CD4-positive, alpha-beta T cell treated with Interleukin-4 for 1 hour (primary cell): ENCODE data around the gene COL7A1.

Experiments
- DNase-seq, 2 donors: peaks; one replicate each; pipeline ENCODE4 v3.0.0-alpha.2; 2020 to 2022

The COL7A1 gene

DNA sequence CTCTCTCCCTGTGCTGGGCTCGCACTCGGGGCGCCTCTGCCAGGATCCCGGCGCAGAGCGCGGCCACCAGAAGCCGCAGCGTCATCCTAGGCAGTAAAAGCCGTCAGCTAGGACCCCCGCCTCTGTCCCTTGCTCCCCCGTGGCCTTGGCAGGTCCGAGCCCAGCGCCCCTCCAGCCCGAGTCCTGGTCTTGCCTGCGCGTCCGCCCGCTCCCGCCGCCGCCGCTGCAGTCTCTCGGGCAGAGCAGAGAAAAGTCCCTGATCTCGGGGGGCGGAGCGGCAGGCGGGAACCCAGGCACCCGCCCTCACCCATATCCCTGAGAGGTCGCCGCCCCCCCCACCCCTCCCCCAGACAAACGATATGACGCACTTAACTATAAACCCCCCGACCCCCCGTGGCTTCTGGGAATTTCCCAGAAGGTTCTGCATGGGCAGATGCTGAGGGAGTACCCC lies at the start of gene COL7A1:
Gene COL7A1, minus strand, starts transcription at position 255 of the 451 bp plus-strand sequence. Its CDS starts 170 bp downstream, at position 85.
- no peak for DNase-seq

DNA sequence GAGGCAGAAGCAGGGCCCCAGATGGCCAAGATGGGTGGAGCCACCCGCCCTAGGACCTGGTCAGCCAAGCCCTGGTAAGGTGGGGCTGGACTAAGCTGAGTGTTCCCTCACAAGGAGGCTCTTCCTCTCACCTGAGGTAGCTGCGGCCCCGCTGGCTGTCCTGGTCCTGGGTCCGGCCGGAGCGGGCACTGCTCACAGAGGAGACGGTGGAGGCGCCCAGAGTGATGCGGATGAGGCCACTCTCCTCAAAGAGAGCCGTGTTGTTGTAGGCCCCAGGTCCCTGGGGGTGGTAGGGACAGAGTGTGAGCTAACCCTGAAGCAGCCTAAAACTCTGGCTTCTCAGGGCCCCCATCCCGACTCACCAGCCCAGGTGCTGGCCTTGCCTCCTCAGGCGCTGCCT lies 47.5 kb upstream of the COL7A1 start:
- DNase-seq: no peak

DNA sequence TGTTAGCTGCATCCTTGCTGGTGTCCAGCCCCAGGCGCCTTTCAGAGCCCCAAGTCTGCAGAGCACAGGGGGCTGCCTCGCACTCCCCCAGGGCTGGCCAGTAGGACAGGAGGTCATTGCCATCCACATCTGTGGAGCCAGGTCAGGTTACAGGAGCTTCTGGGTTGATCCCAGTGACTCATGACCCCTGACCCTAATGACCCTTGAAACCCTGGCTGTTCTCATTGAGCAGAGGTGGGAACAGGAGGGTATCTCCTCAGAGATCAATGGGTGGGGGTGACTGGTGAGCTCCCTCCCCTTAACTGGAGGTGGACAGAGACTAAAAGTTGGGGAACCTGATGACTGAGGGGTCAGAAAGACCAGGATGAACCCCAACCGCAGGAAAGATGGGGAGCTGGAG lies 46.3 kb upstream of the COL7A1 start:
- DNase-seq: no peak

DNA sequence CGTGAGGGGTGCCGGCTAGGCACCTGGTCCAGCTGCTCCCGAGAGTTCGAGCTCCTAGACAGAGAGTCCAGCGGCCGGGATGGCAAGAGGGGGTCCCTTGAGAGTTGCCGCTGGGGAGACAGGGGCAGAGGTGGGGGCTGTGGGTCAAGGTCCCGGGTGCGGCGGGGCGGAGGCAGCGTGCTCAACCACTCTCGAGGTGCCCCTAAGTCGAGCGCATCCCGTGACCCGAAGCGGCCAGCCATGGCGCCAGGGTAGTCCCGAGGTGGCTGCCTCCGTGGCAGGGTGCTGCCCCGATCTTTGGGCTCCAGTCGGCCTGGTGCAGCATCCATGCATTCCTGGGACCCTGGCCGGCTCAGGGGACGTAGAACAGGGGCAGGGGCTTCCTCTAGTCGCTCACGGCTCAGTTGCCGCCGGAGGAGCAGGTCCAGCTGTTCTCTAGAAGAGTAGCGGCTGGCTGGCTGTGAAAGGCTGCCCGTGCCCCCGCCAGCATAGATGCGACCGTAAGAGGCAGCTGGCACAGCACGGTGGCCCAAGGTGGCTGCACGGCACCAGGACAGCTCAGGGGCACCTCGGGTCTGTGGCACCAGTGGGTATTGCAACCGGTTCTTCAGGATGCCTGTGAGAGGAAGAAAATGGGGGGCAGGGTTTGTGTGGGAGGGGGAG lies 44.9 kb upstream of the COL7A1 start:
- DNase-seq: no peak

DNA sequence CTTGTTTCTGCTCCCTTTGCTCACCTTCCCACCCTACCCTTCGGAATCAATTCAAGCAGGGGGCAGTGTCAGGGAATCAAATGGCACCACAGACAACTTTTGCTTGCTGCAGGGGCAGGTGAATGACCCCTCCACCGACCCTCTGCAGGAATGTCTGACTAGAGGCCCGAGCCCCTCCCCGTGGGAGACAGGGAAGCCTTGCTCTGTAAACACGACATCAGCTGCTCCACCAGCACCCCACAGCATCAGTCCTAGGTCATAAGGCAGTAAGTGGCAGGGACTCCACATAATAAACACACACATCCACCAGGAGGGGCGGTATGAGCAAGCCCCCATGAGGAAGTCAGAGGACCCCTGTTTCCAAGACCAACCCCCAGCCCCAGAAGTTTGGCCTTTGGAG lies 42.2 kb upstream of the COL7A1 start:
- DNase-seq: no peak

DNA sequence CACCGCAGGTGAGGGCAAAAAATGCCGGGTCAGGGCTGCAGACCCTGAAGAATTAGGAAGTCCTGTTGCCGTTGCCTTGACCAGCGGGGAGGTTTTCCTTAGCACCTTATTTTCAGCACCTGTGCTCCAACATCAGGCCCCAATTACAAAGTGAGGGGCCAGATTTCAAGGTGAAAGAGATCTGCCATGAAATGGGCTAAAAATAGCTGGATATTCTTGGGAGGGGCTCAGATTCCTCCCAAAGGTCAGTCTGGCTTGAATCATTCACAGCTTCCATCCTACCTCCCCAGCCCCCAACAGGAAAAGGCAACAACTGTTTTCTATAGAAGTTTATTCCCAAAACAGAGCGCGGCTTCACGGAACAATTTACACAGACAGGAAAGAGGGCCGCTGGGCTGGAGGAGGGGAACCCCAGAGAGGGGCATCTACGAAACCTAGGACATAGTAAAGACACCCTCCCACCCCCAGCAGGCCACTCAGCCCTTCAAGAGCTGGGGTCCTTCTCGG lies 41.1 kb upstream of the COL7A1 start:
- no peak for DNase-seq

DNA sequence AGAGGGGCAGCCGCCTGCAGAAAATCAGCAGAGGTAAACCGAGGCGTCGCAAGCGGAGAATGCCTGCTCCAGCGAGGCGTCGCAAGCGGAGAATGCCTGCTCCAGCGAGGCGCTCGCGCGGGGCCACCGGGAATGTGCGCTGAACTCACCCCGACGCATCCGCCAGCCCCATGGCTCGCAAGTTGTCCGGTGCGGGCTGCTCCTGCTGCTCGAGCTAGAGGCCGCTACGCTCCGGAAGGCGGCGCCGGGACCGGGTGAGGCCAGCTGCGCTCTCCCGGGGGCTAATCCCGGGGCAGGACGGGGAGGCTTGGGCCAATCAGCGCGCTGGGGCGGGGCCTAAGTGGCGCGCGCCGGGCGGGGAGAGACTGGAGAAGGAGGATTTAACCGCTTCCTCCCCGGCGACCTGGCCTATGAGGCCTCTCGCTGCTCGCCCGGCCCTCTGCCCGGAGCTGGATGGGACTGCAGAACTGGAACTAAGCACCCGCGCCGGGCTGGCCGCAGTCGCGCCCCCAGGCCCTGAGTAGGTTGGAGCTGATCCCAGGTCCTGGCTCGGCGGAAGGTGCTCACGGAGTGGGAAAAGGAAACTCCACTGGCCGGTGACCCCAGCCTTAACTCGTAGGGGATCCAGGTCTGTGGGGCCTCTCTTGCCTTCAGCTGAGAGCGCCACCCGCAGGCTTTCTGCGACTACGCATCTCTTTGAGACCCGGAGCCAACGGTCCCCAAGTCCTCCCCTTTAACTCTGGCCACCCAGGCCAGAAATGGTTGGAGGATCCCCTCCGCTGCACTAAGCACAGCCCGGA lies 40.3 kb upstream of the COL7A1 start, which contains the start of gene SLC26A6:
Gene SLC26A6, minus strand, starts transcription at position 240 of the 800 bp plus-strand sequence. Its CDS starts 68 bp downstream, at position 172.
- peak; percentile 91 to 93 for DNase-seq

DNA sequence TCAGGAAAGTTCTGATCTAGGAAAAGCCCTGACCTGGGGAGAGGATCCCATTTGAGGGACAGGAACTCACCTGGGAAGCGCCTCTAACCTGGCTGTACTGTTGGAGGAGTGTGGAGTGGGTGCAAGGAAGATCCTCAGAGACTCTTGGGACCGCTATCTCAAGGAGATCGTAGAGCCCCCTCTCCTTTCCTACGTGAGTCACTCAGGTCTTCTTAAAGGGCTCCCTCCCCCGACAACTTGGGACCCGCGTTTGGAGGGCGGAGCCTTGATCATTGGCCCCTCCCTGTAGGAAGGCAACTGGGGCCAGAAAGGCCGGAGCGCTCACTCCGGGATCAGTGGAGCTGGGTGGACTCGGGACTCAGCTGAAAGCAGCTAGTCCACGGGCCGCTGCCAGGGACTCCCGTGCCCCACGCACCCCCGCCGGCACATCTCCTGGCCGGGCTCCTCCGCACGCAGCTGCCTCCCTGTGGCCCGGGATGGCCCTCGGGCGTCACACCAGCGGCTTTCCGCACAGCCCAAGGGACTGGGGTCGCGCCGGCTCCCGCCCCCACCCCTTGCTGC lies 39.6 kb upstream of the COL7A1 start:
- DNase-seq: peak; percentile 21 to 32

DNA sequence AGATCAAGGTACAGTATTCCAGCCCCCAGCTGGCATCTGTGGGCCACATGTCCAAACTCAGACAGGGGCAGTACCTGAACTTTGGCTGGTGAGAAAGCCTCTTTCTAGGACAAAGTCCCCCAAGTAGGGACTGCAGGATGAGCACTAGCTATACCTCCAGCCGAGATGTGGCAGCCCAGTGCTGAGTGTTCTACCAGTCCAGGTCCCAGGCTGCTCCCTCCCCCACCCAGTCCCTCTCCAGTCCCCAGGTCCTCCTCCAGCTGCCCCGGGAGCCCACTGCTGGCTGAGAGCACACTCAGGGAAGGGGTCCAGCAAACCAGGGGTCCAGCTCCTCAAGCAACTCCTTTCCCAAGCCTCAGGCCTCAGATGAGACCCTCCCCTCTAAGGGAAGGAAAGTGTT lies 38.6 kb upstream of the COL7A1 start:
- no peak for DNase-seq

DNA sequence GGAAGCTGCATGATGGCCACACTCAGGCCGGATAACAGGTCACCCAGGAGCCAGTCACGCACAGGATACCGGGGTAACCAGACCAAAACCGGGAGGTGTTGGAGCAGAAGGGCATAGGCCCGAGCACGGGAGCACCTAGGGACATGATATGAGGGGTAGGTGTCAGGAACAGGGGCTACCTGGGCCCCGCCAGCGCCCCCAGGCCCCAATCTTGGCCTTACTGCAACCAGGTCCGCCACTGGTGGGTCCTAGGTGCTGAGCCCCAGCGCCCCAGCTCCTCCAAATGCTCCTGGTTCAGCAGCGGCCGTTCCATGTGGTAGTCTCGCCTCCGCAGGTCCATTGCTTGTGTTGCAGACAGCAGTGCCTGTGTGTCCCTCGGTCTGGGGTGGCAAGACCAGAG lies 38.1 kb upstream of the COL7A1 start:
- no peak for DNase-seq

DNA sequence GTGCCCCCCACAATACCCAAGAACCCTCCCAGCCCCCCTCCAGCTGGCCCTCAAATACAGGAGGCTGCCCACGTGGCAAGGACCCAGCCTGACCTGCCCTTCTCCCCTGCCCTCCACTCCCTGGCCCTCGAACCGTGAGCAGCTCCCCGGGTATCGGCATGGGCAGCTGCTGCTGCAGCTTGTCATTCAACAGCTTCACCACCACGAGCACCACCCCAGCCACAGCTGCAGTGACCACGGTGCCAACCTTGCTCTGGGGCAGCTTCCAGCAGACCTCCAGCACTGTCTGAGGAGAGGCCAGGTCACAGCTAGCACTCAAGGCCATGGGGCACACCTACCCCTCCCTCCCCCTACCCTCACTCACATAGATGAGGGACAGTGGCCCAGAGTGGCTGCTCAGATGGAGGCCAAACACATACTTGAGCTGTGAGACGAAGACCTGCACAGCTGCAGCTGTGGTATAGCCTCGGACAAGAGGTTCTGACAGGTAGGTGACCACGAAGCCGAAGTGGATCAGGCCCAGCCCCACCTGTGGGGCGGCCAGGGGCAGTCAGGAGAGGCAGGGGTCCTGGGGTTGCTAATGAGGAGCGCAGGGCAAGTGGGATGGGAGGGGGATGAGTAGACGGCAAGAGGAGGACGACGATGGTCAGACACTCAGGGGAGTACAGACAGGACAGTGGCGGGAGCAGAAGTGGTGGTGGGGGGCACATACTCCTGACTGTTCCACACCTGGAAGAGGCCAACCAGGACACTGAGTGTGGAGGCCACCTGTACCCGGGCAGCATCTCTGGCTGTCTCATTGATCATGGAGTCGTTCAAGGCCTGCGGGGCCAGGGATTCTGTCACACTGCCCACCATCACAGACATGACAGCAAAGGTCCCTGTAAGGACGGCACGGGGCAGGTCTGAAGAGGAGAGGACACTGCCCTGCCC lies 36.7 kb upstream of the COL7A1 start:
- no peak for DNase-seq

DNA sequence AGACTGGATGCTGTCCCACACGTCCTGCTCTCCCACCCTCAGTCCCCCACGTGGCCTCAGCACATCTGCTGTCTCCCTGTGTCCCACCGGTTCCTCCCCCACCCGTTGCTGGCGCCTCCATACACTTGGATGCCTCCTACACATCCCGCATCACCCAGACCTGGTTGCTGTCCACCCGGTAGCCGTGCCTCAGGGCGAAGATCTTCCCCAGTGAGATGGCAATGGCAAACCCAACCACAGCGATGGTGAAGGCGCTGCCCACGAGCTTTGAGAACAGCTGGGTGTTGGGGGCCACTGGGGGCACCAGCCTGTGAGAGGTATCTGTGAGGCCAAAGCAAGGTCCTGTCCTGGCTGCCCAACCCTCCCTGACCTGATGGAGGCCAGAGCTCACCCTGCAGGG lies 35.7 kb upstream of the COL7A1 start:
- DNase-seq: no peak

DNA sequence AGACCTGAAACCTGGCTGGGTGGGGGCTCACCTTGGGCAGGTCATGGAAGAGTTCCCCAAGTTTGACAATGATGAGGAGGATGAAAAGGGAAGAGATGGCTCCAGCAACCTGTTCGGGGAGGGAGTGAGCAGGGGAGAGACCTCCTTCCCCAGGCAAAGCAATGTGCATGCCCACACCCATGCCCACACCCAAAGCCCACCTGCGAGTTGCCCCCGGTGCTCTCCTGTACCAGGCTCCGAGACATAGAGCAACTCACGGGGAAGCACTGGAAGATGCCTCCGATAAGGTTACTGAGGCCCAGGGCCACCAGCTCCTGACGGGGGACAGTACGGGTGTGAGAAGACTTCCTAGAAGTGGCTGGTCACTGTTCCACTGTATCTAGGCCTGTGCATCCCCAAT lies 35.3 kb upstream of the COL7A1 start:
- no peak for DNase-seq

DNA sequence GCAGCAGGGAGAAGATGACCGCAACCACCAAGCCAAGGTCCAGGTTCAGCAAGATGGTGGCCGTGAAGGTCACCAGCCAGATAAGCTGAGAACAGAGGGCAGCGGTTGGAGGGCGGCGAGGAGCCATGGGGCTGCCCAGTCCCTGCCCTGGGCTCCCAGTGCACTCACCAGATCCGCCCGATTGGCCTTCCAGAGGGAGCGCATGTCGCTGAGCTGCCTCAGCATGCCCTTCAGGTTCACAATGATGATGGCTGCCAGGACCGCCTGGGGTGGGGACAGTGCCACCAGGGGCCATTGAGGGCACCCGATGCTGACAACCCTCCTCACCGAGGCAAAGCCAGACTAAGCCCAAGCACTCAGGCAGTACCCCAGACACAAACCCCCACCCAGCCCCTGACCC lies 34.8 kb upstream of the COL7A1 start:
- no peak for DNase-seq

DNA sequence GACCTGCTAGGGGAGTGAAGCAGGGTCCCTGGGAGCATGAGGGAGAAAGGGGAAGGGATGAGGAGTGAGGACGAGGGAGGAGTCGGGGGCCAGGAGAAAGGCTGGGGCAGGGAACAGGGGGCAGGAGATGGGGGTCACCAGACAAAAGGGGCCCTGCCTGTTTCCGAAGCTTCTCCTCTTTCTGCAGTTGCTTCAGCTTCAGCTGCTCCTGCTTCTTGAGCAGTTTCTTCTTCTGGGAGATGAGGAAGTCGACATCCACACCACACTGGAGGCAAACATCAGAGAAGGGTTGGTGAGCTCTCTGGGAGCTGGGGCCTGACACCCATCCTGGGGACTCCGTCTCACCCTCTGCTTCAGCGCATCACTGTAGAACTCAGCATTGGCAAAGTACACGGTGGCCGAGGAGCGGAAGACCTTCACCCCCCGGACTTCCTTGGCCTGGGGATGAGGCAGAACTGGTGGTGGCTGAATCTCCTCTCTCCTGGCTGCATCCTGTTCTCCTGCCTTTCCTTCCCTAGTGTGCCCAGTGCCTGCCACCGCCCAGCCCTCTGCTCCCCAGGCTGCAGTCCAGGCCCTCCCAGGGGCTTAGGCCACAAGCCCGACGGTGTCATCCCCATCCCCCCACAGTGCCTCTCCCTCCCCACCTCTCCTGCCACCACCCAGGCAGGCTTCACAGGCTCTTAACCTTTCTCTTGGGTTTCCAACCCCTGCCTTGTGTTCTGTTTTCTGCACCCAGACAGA lies 33.3 kb upstream of the COL7A1 start:
- no peak for DNase-seq

DNA sequence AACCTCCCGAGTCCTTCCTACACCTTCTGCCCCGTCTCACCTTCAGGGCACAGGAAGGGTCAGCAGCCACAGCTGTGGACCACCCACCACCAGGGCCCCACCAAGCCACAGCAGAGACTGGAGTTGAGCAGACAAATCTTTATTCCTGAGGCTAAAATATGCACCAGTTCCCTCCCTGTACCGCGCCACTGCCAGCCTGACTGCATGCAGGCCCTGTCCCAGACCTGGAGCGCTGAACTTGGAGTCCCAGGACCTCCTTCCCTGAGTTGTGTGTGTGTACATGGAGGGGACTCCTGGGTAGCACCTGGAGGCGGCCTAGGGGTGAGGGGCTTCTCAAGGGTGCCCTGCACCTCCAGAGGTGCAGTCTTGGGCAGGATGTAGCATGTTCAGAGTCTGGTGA lies 30.5 kb upstream of the COL7A1 start:
- DNase-seq: no peak

DNA sequence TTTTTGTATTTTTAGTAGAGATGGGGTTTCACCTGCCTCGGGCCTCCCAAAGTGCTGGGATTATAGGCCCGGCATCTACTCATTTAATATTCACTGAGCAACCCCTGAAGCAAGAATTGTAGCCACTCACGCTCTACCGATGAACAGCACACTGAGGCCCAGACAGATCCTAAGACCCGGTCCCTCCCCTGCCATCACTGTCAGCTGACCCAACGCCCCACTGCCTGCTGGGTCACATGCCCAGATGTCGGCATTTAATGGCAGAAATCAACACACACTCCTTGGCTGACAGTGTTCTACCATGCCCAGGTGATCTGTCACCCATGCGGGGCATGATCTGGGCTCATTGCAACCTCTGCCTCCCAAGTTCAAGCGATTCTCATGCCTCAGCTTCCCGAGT lies 29.6 kb upstream of the COL7A1 start:
- DNase-seq: no peak

DNA sequence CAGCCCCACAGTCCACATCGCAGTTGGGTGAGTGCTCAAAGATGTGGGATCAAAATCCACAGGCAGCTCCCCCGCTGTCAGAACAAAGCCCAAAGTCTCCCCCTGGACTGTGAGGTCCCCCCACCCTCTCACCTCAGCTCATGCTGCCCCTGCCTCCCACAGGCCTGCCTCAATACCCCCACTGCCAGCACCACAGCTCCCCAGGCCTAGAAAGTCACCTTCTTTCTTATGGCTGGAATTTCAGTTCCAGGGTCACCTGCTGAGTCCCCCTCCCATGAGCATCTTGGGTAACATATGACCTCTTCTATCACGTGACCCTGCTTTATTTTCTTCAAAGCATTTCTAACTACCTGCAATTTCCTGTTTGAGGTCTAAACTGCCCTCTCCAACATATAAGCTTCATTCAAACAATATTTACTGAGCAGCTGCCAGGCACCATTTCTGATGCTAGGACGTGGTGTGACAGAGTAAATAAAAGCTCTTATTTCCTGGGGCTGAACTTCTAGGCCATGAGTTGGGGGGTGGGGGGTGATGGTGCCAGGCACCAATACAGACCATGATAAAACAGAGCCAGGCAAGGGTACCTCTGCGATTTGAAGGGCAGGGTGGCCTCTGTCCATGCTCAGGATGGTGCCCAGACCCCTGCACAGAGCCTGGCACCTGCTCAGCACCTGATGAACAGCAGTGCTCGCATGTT lies 28.9 kb upstream of the COL7A1 start:
- no peak for DNase-seq

DNA sequence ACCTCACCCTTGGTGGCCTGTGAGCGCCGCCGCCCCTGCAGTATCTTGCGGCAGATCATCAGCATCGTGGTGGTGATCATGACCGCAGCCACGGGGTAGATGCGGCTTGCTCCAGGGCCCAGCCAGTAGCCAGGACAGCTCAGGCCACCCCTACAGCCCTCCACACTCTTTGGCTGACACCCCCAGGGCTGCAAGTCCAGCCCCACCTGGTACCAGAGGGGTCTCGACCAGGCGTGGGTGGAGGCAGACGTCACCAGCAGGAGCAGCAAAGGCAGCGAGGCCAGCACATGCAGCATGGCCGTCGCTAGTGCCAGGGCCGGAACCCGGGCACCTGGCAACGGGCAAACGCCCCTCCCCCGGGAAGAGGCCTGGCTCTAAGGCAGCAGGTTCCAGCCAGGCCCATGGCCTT lies 26.3 kb upstream of the COL7A1 start, which contains the start of gene TMEM89:
Gene TMEM89, minus strand, starts transcription at position 309 of the 409 bp plus-strand sequence. Its CDS starts 13 bp downstream, at position 296.
- DNase-seq: no peak

DNA sequence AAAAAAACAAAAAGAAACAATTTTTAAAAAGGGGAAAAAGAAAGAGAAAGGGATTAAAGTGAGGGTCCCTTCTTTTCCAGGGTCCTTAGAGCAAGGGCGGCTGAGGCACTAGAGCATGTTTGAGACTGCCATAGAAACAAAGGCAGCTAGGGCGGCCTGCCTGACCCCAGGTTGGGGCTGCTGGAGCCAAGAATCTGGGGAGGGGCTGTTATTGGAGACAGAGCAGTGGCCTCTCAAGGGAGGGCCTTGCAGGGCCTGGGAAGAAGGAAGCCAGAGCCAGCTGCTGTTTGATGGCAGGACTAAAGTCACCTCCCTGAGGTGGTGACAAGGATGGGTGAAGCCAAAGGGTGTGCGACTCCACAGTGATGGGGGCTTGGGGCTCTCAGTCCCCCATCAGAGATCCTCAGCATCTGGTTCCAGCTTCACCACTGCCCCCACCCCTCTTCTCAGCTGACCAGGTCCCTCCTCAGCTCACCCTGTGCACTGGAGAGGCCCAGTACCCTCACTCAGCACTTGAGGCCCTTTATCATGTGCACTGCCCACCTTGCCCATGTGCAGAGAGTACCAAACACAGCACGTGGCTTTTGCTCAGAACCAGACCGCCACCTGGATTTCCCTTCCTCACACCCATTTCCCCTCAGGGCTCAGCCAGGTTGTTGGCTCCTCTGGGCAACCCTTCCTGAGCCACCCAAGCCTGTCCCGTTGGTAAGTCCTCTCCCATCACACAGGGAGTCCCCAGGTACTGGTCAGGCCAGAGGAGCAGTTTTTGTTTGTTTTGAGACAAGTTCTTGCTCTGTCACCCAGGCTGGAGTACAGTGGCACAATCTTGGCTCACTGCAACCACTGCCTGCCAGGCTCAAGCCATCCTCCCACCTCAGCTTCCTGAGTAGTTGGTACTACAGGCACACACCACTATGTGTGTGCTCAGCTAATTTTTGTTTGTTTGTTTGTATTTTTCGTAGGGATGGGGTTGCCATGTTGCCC lies 24.7 kb upstream of the COL7A1 start:
- DNase-seq: no peak
